NCI-H1436 (cell line): Measurements from ENCODE around the gene ITGB3.

Source experiments
- DNase-seq: peaks from one replicate; lab custom pipeline; 2025; lab: John Stamatoyannopoulos, UW

Gene ITGB3

GRCh38 chr17:47299239-47299910 lies 45.7 kb downstream of the ITGB3 start:
- DNase-seq: no peak

- DNase-seq: no peak
These were observed 47.1 kb downstream of the ITGB3 start for GRCh38 chr17:47300718-47301117.

GRCh38 chr17:47301161-47301560 lies 47.5 kb downstream of the ITGB3 start:
- DNase-seq: no peak

GRCh38 chr17:47301831-47302230 lies 48.2 kb downstream of the ITGB3 start:
- DNase-seq: no peak

GRCh38 chr17:47304186-47304585 lies 50.6 kb downstream of the ITGB3 start:
- no peak for DNase-seq

GRCh38 chr17:47305302-47305923 lies 51.8 kb downstream of the ITGB3 start:
- no peak for DNase-seq

GRCh38 chr17:47310186-47310733 lies 56.6 kb downstream of the ITGB3 start:
- no peak for DNase-seq

- no peak for DNase-seq
These were observed 57.8 kb downstream of the ITGB3 start for GRCh38 chr17:47311420-47311819.

- peak; percentile 66 for DNase-seq
These were observed 62.0 kb downstream of the ITGB3 start for GRCh38 chr17:47315451-47316266.

GRCh38 chr17:47316311-47316710 lies 62.7 kb downstream of the ITGB3 start:
- DNase-seq: no peak

GRCh38 chr17:47317119-47317518 lies 63.5 kb downstream of the ITGB3 start:
- no peak for DNase-seq

- no peak for DNase-seq
These were observed 64.7 kb downstream of the ITGB3 start for GRCh38 chr17:47318197-47318918.

- no peak for DNase-seq
These were observed 67.4 kb downstream of the ITGB3 start for GRCh38 chr17:47320879-47321502.

GRCh38 chr17:47323382-47324223 lies 70.0 kb downstream of the ITGB3 start, which contains the start of gene EFCAB13:
Gene EFCAB13, plus strand, starts transcription at chr17:47323955. Its CDS starts 4,399 bp downstream, at chr17:47328354.
- peak; percentile 94 for DNase-seq

GRCh38 chr17:47324224-47325020 lies 70.8 kb downstream of the ITGB3 start:
- DNase-seq: peak; percentile 63

- DNase-seq: no peak
These were observed 71.5 kb downstream of the ITGB3 start for GRCh38 chr17:47325176-47325575.

GRCh38 chr17:47330548-47330947 lies 76.9 kb downstream of the ITGB3 start:
- DNase-seq: no peak

- DNase-seq: no peak
These were observed 78.7 kb downstream of the ITGB3 start for GRCh38 chr17:47332287-47332686.

GRCh38 chr17:47335101-47335936 lies 81.7 kb downstream of the ITGB3 start:
- DNase-seq: no peak
